Measurements from ENCODE around the gene CST1. TPM values are rescaled to one million over a fixed set of nuclear protein-coding genes. Genes with fewer than 3 reads are reported as not detected.
"Not testable (repeated sequence)": the region's sequence is repeated elsewhere in the genome, so short reads cannot be mapped to it uniquely, and the experiment has no call there.

CST1 gene
- total RNA-seq, 1 donor from 2014 or later = not detected

GRCh38 chr20:23727016-23727415 is 23.7 kb downstream of the CST1 start:
- H3K4me3 ChIP-seq = no peak overlapping the region
- no peak for TF ChIP-seq EZH2phosphoT487 (IDR thresholded peaks at IDR 0.05)
- no peak overlapping the region for H3K9ac ChIP-seq
- H3K27me3 Mint-ChIP-seq (ENCODE audit: insufficient read depth, low read depth) = peaks cover 3% of the 10 kb centered on the region
- no peaks in the 10 kb centered on the region for H3K9me3 ChIP-seq (ENCODE audit: low read depth)
- H3K79me2 ChIP-seq (ENCODE audit: low read depth) = no peaks in the 10 kb centered on the region
- no peak overlapping the region for H3K27ac Mint-ChIP-seq
- H3K4me2 ChIP-seq = no peak overlapping the region
- H4K20me1 ChIP-seq (ENCODE audit: low read depth) = no peaks in the 10 kb centered on the region
- no peak for DNase-seq (ENCODE audit: low spot score)
- H3K27me3 ChIP-seq = no peaks in the 10 kb centered on the region
- H3K4me1 Mint-ChIP-seq = no peaks in the 10 kb centered on the region
- H3K4me3 Mint-ChIP-seq = no peak overlapping the region
- no peaks in the 10 kb centered on the region for H3K9me3 Mint-ChIP-seq
- no peaks in the 10 kb centered on the region for H3F3A ChIP-seq (ENCODE audit: low read depth)
- H3K36me3 Mint-ChIP-seq = no peaks in the 10 kb centered on the region
- H3K4me1 ChIP-seq = no peaks in the 10 kb centered on the region
- no peak overlapping the region for H2AFZ ChIP-seq (replicated peaks)
- no peak overlapping the region for H3K27ac ChIP-seq
- H3K36me3 ChIP-seq = no peaks in the 10 kb centered on the region

- H3K27me3 ChIP-seq = no peaks in the 10 kb centered on the region
- no peaks in the 10 kb centered on the region for H3K9me3 ChIP-seq (ENCODE audit: low read depth)
- no peak overlapping the region for H3K27ac Mint-ChIP-seq
- H3K4me3 ChIP-seq = no peak overlapping the region
- H3K4me1 ChIP-seq = no peaks in the 10 kb centered on the region
- no peaks in the 10 kb centered on the region for H3K9me3 Mint-ChIP-seq
- H3K27me3 Mint-ChIP-seq (ENCODE audit: insufficient read depth, low read depth) = peaks cover 3% of the 10 kb centered on the region
- H3K9ac ChIP-seq = no peak overlapping the region
- TF ChIP-seq CTCF (IDR thresholded peaks at IDR 0.05) (no peak), EZH2 (IDR thresholded peaks at IDR 0.05) (no peak), EZH2phosphoT487 (IDR thresholded peaks at IDR 0.05) (no peak)
- H3K79me2 ChIP-seq (ENCODE audit: low read depth) = no peaks in the 10 kb centered on the region
- DNase-seq (ENCODE audit: low spot score) = no peak
- H3K4me3 Mint-ChIP-seq = no peak overlapping the region
- H3K27ac ChIP-seq = no peak overlapping the region
- H2AFZ ChIP-seq (replicated peaks) = no peak overlapping the region
- H3K36me3 ChIP-seq = no peaks in the 10 kb centered on the region
- H3K4me1 Mint-ChIP-seq = no peaks in the 10 kb centered on the region
- H4K20me1 ChIP-seq (ENCODE audit: low read depth) = no peaks in the 10 kb centered on the region
- H3K4me2 ChIP-seq = no peak overlapping the region
- H3F3A ChIP-seq (ENCODE audit: low read depth) = no peaks in the 10 kb centered on the region
- H3K36me3 Mint-ChIP-seq = no peaks in the 10 kb centered on the region
Measured at GRCh38 chr20:23725102-23725501, 25.6 kb downstream of the CST1 start.

GRCh38 chr20:23723659-23724307 is 27.0 kb downstream of the CST1 start:
- H3K9me3 ChIP-seq (ENCODE audit: low read depth); H3K4me1 ChIP-seq; H3K27me3 ChIP-seq; H3K36me3 ChIP-seq; H2AFZ ChIP-seq (replicated peaks); H3F3A ChIP-seq (ENCODE audit: low read depth); H3K4me1 Mint-ChIP-seq; H3K4me3 Mint-ChIP-seq; H4K20me1 ChIP-seq (ENCODE audit: low read depth); H3K27ac ChIP-seq; H3K79me2 ChIP-seq (ENCODE audit: low read depth); H3K9me3 Mint-ChIP-seq; H3K4me3 ChIP-seq; H3K27ac Mint-ChIP-seq; H3K4me2 ChIP-seq; H3K27me3 Mint-ChIP-seq (ENCODE audit: insufficient read depth, low read depth); H3K36me3 Mint-ChIP-seq; H3K9ac ChIP-seq: not testable (repeated sequence)
- DNase-seq (ENCODE audit: low spot score) = peak; percentile 27
- peak; percentile 59 for TF ChIP-seq CTCF (IDR thresholded peaks at IDR 0.05)

- H3K4me3 ChIP-seq; H3K27me3 ChIP-seq; H3K36me3 ChIP-seq; H3K4me3 Mint-ChIP-seq; H3K4me1 ChIP-seq; H3K9ac ChIP-seq; H3K27me3 Mint-ChIP-seq (ENCODE audit: insufficient read depth, low read depth); H3K36me3 Mint-ChIP-seq; H3K4me1 Mint-ChIP-seq; H3K79me2 ChIP-seq (ENCODE audit: low read depth); H3K27ac ChIP-seq; H3K9me3 ChIP-seq (ENCODE audit: low read depth); DNase-seq (ENCODE audit: low spot score); H3K27ac Mint-ChIP-seq; H3F3A ChIP-seq (ENCODE audit: low read depth); H3K9me3 Mint-ChIP-seq; H3K4me2 ChIP-seq; H4K20me1 ChIP-seq (ENCODE audit: low read depth); H2AFZ ChIP-seq (replicated peaks): not testable (repeated sequence)
Measured at GRCh38 chr20:23722851-23723250, 27.9 kb downstream of the CST1 start.
